ENCODE results near the gene SDK1.

Gene SDK1

DNA sequence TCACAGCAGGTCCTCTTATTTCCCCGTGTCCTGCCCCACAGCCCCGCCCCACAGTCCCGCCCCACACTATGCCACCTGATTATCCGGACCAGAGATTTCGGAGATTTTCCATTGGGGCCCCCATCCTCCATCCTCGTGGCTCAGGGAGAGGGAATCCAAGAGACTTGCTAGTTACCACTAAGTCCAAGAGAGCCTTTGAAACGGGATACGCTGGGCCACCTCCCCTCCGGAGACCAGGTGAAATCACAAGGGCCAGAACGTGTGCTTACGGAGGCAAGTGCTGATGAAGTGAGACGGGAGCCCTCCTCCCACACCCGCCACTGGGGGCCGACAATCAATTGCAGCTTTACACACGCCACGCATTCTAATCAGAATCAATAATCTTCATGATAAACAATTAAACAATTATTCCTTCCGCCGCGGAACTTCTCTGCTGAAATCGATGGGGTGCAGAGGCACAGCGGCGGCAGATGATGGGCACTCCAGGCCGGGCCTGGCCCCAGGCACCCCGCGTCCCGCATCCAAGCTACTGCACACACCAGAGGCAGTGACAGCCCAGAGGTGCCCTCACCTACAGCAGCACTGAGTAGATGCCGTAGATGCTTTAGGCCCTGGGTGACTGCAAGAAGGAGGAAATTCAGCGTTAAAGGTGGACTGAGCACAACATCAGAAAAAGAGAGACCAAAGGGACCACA lies 847.0 kb downstream of the SDK1 start:
- no peak for DNase-seq

DNA sequence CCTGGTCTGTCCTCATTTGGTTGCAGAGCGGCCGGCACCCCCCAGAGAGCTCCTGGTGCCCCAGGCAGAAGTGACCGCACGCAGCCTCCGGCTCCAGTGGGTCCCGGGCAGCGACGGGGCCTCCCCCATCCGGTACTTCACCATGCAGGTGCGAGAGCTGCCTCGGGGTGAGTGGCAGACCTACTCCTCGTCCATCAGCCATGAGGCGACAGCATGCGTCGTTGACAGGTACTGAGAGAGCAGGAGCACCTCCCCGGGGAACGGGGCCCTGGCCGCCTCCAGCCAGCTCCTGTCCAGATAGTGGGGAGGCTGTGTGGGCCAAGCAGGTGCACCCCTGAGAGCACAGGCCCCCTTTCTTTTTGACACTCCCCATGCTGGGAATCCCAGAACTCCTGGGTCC lies 848.2 kb downstream of the SDK1 start:
- DNase-seq: no peak

DNA sequence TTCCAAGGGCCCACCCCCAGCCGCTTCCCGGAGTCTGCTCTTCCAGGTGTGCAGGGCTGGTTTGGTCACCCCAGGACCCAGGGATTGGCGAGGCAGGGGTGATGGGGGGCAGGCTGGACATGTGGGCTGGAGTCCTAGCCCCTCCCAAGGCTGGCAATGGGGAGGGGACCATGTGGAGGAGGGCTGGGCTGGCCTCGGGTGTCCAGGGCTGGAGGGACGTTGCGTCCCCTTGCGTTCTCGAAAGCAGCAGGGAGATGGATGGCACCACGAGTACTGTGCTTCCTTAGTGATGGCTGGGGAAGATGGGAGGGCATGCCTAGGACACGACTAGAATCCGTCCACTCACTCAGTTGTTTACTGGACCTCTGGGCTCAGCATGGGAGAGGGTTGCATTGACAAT lies 848.6 kb downstream of the SDK1 start:
- DNase-seq: no peak

DNA sequence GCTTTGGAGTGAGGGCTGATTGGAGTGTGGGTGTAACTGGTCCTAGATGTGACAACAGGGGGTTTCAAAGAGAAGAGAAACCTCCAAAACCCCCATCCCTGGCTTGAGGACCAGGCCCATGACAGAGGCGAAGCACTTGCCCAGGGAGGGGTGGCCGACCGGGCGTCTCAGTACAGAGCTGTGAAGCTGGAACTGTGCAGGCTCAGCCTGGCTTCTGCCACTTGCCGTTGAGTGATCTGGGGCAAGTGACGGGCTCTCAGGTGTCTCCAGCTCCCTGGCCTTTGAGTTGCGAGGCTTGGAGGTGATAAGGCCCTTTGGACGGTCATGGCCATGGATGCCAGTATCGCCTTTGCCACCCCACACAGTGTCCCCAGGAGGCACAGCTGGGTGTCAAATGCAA lies 849.7 kb downstream of the SDK1 start:
- DNase-seq: no peak

DNA sequence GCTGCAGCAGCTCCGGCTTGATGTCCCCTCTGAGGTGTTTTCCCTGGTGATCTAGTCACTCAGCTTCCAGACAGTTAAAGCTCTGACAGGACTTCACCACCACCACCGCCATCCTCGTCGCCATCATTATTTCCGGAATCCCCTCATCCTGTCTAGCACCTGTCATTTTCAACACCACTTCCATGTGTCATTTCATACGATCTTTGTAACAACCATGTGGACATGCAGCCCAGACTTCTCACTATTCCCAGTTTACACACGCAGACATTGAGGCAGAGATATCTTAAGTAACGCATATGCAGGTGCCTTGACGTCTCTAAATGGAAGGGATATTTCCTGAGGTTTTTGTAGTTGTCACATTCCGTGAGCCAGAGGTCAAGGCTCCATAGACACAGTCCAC lies 850.5 kb downstream of the SDK1 start:
- no peak for DNase-seq

DNA sequence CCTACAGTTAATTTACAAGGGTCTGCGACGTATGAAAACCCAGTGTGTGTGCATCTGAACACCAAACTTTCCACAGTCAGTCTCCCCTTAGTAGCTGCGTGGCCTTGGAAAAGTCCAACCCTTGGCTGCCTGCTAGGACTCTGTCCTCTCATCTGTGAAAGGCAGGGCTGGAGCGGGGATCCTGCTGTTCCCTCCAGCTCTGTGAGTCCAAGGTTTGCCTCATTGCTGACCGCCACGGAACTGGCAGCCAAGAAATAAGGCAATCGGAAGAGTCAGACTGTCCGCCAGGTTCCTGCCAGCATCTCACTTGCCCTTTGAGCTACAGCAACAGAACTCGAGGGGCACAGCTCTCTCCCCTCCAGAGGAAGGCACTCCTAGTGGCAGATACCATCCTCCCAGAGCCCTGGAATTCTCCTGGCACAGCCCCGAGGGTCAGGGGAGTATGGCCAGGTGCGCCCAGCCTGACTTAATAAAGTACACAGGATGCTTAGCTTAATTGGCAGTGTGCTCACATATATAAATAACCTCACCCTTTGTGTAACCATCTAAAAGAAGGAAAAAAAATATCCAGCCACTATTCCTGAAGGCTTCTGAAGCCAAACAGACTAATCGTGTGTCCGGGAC lies 851.0 kb downstream of the SDK1 start:
- DNase-seq: no peak

DNA sequence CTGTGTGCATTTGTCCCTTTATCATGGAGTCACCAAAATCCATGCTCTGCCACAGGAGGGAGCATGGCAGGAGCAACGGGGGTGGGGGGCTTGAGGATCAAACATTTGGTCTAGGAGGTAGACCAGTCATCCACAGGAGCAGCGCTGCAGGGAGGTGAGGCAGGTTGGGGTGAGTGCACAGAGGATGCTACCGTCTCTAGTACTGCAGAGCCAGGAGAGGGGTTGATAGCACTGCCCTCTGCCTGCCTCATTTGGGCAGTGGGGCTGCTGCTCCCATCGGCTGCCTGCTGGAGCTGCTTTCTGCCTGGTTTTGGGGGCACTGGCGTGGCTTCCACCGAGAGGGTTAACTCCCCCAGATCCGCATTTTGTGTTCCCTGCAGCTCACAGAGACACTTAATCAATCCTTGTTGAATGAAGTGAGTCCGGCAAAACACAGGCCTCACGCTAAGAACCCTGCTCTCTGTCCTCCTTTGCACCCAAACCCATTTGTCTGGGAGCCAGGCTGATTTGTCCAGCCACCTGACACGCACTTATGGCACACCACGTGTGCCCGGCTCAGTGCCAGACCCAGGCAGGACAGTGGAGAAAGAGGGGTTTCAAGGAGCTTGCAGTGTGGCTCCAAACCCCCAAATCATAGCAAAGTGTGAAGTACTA lies 854.0 kb downstream of the SDK1 start:
- DNase-seq: no peak

DNA sequence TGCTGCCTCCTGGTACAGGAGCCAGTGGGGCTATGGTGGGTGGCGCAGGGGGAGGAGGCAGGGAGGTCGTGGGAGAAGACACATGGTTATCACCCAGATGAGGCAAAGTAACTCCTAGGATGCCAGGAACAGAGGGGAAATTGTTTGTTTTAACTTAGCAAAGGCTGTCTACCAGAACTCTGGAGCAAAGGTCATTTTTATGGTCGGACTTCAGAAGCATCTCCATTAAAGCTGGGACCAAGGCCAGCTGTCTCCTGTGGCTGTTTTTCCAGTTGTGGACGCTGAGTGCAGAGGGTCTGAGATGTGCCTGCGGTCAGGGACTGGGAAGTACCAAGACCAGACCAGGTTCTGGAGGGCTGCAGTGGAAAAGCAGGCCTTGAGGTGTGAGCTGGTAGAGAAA lies 855.1 kb downstream of the SDK1 start:
- DNase-seq: no peak

DNA sequence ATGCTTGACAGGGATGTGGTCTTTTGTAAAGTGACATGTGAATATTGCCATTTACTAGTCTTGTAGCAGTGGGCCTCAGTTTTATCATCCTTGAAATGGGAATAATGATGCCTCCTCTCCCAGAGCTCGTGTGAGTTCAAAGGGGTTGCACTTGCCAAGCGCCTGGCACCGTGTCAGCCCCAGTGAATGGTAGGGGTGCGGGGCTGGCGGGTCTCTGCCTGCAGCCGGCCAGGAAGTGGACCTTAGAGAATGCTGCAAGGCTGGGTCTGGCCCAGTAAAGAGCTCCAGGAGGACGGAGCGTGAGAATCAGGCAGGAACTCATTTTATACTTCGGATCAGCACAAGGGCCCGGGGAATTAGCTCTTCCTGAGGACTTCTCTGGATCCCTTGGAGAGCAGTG lies 856.6 kb downstream of the SDK1 start:
- DNase-seq: no peak

DNA sequence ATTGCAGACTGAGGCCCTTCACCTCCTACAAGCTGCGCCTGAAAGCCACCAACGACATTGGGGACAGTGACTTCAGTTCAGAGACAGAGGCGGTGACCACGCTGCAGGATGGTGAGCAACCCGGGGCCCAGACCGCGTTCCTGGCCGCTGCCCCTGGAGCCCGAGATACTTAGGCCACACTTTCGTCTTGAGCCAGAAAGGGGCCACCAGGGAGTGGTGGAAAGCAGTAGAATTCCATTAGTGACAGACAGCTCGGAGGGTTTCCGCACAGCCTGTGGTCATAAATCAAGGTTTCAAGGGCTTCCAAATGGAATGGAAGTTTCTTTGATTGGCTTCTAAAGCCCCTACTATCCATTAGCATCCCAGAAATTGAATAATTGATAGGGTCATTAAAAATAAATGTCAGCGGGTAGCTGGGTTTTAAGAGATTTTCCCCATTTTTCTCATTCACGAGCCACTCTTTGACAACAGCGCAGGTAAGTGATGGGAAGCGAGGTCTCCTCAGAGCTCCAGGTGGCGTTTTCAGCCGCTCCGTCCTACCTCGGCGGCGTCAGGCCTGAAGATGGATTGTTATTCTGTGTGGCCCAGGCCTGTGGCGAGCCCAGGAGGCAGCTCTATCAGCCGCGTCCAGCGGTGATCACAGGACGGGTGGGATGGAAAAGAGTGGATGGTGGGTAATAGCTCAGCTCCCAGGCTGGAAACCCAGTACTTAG lies 857.5 kb downstream of the SDK1 start:
- DNase-seq: no peak

DNA sequence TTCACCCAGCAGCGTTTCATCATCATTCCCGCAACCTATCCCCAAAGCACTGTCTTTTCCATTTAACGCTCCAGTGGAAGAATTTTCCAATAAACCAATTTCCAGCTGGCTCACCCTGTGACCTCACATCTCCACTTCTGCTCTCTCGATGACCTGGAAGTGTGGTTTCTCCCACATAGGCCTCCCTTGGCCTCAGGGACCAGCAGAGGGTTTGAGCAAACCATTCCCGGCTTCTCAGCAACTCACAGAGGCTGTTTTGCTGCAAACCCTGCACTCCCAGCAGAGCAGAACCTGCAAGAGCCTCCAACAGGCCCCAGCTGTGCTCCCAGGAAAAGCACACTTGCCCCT lies 858.1 kb downstream of the SDK1 start:
- no peak for DNase-seq

DNA sequence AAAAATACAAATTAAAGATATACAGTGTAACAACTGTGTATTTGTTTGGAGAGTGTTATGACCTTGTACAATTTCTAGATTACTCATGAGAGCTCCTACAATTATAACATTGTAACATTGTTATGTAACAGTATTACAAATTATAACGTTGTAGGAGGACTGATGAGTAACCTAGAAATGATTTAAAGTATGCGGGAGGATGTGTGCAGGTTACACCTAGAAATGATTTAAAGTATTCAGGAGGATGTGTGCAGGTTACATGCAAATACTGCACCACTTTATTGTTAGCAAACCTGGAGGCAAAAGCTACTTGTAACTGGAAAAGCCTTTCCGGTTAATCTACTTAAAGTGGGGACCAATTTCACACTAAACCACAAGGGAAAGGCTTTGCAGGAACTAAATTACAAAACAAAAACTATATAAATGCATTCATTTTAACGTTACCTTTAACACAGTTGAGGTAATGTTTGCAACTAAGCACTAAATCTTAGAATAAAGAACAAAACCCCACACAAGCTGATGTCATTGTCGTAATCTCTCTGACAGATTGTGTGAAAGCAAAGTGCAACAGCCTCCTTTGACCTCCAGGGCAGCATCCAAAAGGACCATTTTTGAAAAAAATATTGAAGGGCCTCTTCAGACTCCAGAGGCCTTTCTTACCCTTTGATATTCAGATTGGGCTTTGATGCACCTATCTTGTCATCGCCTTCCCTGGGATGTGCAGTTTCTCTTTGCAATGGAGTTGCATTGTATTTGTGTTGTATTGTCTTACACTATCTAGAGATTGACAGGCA lies 858.9 kb downstream of the SDK1 start:
- DNase-seq: no peak

DNA sequence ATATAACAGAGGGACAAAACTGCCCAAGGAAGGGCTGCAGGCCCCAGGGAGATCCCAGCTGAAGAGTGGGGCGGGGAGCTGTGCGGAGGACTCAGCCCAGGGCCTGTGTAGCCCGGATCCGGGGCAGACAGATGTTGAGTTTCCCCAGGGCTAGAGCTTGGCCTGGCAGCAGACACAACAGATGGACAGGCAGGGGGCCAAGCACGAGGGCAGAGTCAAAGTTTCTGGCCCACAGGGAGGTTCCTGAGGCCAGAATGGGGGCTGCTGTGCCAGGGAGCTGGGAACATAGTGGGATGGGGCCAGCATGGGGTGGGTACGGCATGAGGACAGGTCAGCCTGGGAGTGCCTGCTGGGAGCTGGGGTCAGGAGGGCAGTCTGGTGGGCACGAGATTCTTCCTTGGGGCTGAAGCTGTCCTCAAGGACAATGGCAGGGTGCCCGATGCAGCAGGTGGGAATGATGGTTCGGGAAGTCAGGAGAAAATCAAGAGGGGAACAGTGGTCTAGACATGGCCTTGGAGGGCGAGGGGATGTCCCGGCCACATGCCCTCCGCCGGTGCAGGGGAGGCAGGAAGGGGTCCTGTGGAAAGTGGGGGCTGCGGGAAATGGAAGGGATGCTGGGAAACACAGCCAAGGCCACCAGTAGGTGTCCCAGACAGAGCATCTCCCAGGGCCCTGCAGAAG lies 862.0 kb downstream of the SDK1 start:
- no peak for DNase-seq

DNA sequence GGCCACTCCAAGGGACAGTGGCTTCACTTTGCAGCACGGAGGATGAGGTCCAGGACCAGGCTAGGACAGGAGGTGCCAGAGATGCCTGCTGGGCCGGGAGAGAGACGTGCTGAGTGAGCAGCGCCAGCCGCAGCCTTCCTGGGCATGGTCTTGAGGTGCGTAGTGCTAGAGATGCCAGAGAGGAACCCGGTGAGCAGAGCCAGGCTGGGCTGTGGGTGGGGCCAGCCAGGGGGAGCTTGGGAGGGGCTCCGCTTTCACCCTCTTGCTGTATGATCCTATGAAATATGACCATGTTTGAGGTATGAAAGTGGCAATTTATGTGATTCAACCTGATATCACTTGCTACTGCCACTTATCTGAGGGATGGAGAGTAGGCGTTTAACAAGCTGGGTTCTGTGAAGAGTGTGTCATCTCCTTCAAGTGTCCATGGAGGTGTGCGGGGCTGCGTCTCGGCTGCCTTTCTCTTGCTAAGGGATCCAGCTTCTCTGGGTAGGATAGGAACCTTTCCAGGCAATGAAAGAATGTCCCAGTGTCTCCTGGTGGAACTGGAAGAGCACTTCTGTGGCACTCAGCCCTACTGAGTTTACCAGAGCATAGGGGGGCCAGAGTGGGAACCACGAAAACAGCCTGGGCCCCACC lies 862.6 kb downstream of the SDK1 start:
- DNase-seq: no peak

DNA sequence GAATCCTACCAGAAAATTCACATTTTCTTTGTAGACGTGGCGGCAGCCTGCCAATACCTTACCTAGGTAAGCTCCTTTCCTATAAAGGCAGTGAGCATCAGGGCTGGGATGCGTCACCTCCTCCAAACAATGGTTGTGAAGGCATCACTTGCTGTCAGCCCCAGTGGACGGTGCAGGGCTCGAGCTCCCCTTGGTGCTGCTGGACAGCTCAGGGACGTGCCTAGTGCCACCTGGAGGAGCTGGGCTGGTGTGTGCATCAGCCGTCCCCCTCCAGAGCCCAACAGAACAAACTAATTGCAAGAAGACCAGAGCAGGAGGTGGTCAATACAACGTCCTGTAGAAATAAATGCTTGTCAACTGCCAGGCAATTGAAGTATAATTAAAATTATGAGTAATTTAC lies 863.5 kb downstream of the SDK1 start:
- DNase-seq: no peak

DNA sequence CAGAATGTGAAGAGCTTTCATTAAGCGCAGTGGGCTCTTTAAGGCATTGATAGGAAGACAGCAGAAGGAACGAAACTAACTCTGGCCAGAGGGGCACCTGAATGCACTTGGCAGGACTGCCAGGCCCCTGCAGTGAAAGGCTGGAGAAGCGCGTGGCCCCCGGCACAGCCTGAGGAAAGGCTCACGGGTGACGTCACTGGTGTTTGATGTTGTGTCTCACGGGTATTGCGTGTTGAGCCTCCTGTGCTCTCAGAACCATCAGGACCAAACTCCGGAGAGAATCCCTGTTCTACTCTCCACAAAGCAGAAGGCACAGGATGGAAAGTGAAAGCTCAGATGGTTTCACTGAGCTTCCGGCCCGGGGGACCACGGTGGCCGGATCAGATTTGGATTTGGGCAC lies 865.3 kb downstream of the SDK1 start:
- no peak for DNase-seq

DNA sequence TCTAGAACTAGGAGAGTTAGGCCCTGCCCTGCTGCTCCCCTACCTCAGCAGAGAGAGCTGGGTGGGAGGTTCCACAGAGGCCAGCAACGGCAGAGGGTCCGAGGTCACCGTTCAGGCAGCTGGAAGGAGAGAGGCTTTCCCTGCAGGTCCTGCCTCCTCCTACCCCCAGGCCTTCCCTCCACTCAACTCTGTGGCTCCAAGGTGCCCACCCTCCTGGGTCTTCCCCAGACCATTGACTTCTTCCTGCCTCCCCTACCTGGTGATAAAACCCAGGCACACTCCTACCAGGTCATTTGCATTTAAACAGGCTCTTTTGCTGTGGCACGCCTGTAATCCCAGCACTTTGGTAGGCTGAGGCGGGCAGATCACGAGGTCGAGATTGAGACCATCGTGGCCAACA lies 865.8 kb downstream of the SDK1 start:
- no peak for DNase-seq

DNA sequence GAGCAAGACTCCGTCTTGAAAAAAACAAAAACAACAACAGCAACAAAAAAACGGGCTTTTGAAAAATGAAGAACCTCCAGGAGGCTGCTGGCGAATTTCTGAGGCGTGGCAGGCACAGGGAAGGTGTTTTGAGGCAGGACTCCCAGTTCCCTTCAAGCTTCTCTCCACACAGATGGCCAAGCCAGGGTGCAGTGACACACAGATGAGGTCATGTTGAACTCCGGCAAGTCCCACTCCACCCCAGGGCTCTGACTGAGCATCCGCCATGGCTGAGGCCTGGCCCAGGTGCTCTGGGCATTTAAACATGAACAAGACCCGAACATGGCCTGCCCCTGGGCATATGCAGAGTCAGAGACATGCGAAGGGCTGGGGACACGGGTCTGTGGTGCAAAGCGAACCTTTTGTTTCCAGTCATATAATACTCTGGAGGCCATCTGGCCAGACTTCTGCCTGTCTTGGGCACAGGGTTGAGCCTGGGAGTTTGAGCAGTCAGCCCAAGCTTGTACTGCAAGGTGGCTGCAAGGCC lies 866.4 kb downstream of the SDK1 start:
- no peak for DNase-seq

DNA sequence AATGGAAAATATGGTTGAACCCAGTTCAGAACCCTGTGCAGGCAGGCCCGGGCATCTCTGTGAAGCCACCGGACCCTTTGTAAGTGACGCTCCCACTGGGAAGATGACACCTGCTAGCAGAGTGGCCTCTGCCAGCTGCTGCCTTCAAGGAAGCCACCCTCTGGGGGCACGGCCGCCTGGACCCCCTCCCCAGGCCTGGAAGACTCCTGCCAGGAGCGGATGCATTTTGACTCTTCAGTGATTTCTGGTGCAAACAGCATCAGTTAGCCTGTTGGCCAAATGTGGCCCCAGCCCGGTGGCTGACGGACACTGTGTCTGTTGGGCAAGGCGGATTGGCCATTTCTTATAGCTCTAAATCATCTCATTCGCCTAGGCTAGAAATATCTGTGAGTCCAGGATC lies 867.0 kb downstream of the SDK1 start:
- no peak for DNase-seq

DNA sequence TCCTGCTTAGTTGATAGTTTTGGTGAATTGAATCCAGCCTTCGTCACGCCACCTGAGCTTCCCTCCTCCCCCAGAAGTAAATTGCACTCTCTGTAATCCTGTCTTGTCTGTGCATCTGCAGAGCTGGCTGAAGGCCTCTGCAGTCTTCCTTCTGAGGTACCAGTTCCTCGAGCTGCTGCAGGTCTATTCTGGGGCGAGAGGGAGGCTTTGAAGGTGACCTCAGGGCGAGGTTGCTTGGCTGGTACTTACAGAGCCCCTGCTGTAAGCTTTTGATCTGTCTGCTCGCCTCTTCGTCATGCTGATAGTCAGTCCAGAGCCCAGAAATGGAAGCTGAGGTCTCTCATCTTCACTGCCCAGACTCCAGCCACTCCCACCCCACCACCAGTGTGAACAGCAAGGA lies 867.5 kb downstream of the SDK1 start:
- DNase-seq: no peak

DNA sequence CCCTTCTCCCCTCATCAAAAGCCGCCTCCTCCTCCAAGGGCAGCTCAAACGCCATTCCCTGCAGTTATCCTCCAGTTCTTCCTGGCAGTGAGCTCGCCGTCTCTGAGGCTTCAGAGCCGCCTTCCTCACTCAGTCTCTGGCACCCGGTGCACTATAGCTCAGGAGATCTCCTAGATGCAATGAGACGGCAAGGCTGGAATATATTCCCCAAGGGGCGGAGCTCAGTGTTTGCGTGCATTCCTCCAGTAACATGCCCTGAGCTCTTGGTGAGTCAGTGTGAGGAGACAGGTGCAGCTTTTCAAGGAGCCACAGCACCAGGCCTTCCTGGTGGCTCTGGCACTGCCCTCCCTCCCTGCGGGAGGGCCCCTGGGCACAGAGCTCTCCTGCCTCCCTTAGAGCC lies 868.4 kb downstream of the SDK1 start:
- DNase-seq: no peak

Data from GOT3 (cell line).